Stomach (tissue), 9 donors: ENCODE results near the gene AP5S1. TPM values are rescaled to one million over a fixed set of nuclear protein-coding genes. Genes with fewer than 3 reads are reported as not detected.
A peak's percentile ranks its signal among the peaks of the same experiment; 100 is the strongest.
"Not testable (repeated sequence)": the region's sequence is repeated elsewhere in the genome, so short reads cannot be mapped to it uniquely, and the experiment has no call there.

Experiments used
- DNase-seq, 2 donors: peaks; one replicate each; pipeline versions ENCODE4 v3.0.0 to v3.0.0-alpha.2; 2013 to 2019
- H3K27ac ChIP-seq, 5 donors: fragments of 200-600 bp in 4 of 5; sonication (generic) in 4 of 5; one replicate each; pipeline ENCODE4 v1.5.1; 2013 to 2019; ENCODE audit warnings: mild to moderate bottlenecking in 1 of 5, moderate library complexity in 1 of 5
- H3K27me3 ChIP-seq, 3 donors: fragments of 200-600 bp; sonication (generic); one replicate each; pipeline ENCODE4 v1.5.1; 2017 to 2019; ENCODE audit warnings: mixed run types in 1 of 3
- H3K36me3 ChIP-seq, 4 donors: fragments of 200-600 bp; sonication (generic); 1 replicate in 3 of 4; 2 replicates in 1 of 4; pipeline ENCODE4 v1.5.1; 2016 to 2019
- H3K4me1 ChIP-seq, 4 donors: fragments of 200-600 bp; sonication (generic); one replicate each; pipeline ENCODE4 v1.5.1; 2016 to 2019
- H3K4me3 ChIP-seq, 4 donors: fragments of 200-600 bp; sonication (generic) in 3 of 4; one replicate each; pipeline ENCODE4 v1.5.1; 2016 to 2019; ENCODE audit warnings: mild to moderate bottlenecking in 1 of 4
- H3K9me3 ChIP-seq, 4 donors: fragments of 200-600 bp; sonication (generic); one replicate each; pipeline ENCODE4 v1.5.1; 2016 to 2019
- CTCF ChIP-seq, 7 experiments: fragments of 450-650 bp in 4 of 7; fragments of 200-600 bp in 3 of 7; sonication (generic) in 3 of 7; IDR thresholded peaks; one replicate each; pipeline ENCODE4 v1.5.1; 2016 to 2019; ENCODE audit warnings: antibody characterized with exemption in 7 of 7, control low read depth in 2 of 7, mild to moderate bottlenecking in 1 of 7
- EP300 ChIP-seq: sonication (generic); formaldehyde crosslinking; IDR thresholded peaks from one replicate; pipeline ENCODE4 v1.6.1; 2017; ENCODE audit warnings: antibody characterized with exemption
- POLR2A ChIP-seq, 4 donors: fragments of 450-650 bp; IDR thresholded peaks; one replicate each; pipeline ENCODE4 v1.6.1; 2016; ENCODE audit warnings: antibody characterized with exemption in 4 of 4, control low read depth in 2 of 4, mild to moderate bottlenecking in 1 of 4, moderate library complexity in 1 of 4
- POLR2AphosphoS5 ChIP-seq, 3 donors: sonication (generic); formaldehyde crosslinking; IDR thresholded peaks; one replicate each; pipeline ENCODE4 v1.6.1; 2016; ENCODE audit warnings: antibody characterized with exemption in 3 of 3
- WGBS, 5 donors: extraction: QIAGEN DNeasy Blood & Tissue Kit in 3 of 5; methylation state at CpG; one replicate each; pipeline versions ENCODE4 v1.1.5 to v1.1.7; 2013 to 2018; 5-methylcytosine and 5-hydroxymethylcytosine counted together
- intact Hi-C: fragments of 100-400 bp; cut with DNase I; formaldehyde crosslinking; loops from one replicate; pipeline ENCODE4 v1.15.1; 2023; ENCODE audit warnings: low total_unique reads
- polyA plus RNA-seq, 3 donors: library from polyadenylated mRNA; stranded (reverse); fragments of 200-250 nt; gene quantifications; one replicate each; pipeline ENCODE4 v1.2.3, GENCODE V29; 2013
- total RNA-seq, 5 donors: library from RNA; depleted of rRNA; stranded (reverse); fragments of >200 nt; gene quantifications; one replicate each; pipeline versions ENCODE4 v1.1.0 to v1.2.3, GENCODE V29; 2014 to 2016
- donor health status: healthy with polysubstance abuse.
- donor health status: Bipolar disorder and iron deficiency.
- donor health status: healthy.

The AP5S1 gene
- total and polyA plus RNA-seq, 8 donors: 1.8 to 14.8 (median 6.7) TPM

- intact Hi-C loops: no loop called here
- peaks cover 0 to 25% (median 8%) of the 10 kb centered on the region in 4 donors for H3K36me3 ChIP-seq
- H3K27me3 ChIP-seq: no peaks in the 10 kb centered on the region
- peaks cover 32 to 60% (median 47%) of the 10 kb centered on the region in 4 donors for H3K4me1 ChIP-seq
- H3K9me3 ChIP-seq: no peaks in the 10 kb centered on the region
- peak overlapping the region; percentile 18 to 31 (median 24) for H3K4me3 ChIP-seq
- H3K27ac ChIP-seq: peak overlapping the region in 4 of 5 donors; percentile 19 to 65 (median 40)
- WGBS, 5 donors: 74 to 80% (median 77%) methylated on average over 5 of the region's 5 CpGs
- no peak for TF ChIP-seq POLR2A (IDR thresholded peaks at IDR 0.05)
- TF ChIP-seq CTCF (IDR thresholded peaks at IDR 0.05): no peak
- no peak for DNase-seq
Observed at GRCh38 chr20:3787324-3788014, 32.9 kb upstream of the AP5S1 start.

GRCh38 chr20:3788685-3789155 lies 31.6 kb upstream of the AP5S1 start:
- DNase-seq: no peak
- WGBS, 5 donors: 28 to 51% (median 43%) methylated on average over 4 of the region's 4 CpGs
- no peaks in the 10 kb centered on the region for H3K27me3 ChIP-seq
- no peak overlapping the region for H3K27ac ChIP-seq
- peaks cover 27 to 48% (median 36%) of the 10 kb centered on the region in 4 donors for H3K4me1 ChIP-seq
- H3K4me3 ChIP-seq: no peak overlapping the region
- H3K9me3 ChIP-seq: no peaks in the 10 kb centered on the region
- peaks cover 0 to 15% (median 8%) of the 10 kb centered on the region in 4 donors for H3K36me3 ChIP-seq
- intact Hi-C loops: no loop called here
- TF ChIP-seq POLR2AphosphoS5 (IDR thresholded peaks at IDR 0.05) (no peak), CTCF (IDR thresholded peaks at IDR 0.05) (no peak), EP300 (no peak), POLR2A (IDR thresholded peaks at IDR 0.05) (no peak)

GRCh38 chr20:3789201-3789600 lies 31.1 kb upstream of the AP5S1 start:
- intact Hi-C loops, DNase-seq, H3K27me3 ChIP-seq, H3K9me3 ChIP-seq, H3K27ac ChIP-seq, H3K4me3 ChIP-seq: not testable (repeated sequence)
- H3K4me1 ChIP-seq: peaks cover 22 to 43% (median 31%) of the 10 kb centered on the region in 4 donors
- H3K36me3 ChIP-seq: peaks cover 0 to 11% (median 5%) of the 10 kb centered on the region in 4 donors
- WGBS, 5 donors: 87 to 95% (median 94%) methylated on average over 4 of the region's 4 CpGs

- 78 to 100% (median 91%) methylated on average over 1 to 2 of the region's 3 CpGs for WGBS, 5 donors
Observed at GRCh38 chr20:3794168-3794567, 26.2 kb upstream of the AP5S1 start.

GRCh38 chr20:3794701-3795420 lies 25.5 kb upstream of the AP5S1 start:
- peaks cover 34 to 52% (median 46%) of the 10 kb centered on the region in 4 donors for H3K4me1 ChIP-seq
- peak overlapping the region; percentile 63 to 89 (median 70) for H3K4me3 ChIP-seq
- H3K36me3 ChIP-seq: peaks cover 0 to 14% (median 9%) of the 10 kb centered on the region in 4 donors
- DNase-seq: no peak
- H3K27ac ChIP-seq: peak overlapping the region in 4 of 5 donors; percentile 95 to 99 (median 96)
- TF ChIP-seq CTCF (IDR thresholded peaks at IDR 0.05) (no peak), EP300 (no peak), POLR2AphosphoS5 (IDR thresholded peaks at IDR 0.05) (no peak), POLR2A (IDR thresholded peaks at IDR 0.05) (no peak)
- H3K9me3 ChIP-seq: no peaks in the 10 kb centered on the region
- WGBS, 5 donors: 75 to 88% (median 86%) methylated on average over 18 to 25 of the region's 25 CpGs
- intact Hi-C loops: no loop called here
- no peaks in the 10 kb centered on the region for H3K27me3 ChIP-seq

More at GRCh38 chr20:3794168-3794567, 26.2 kb upstream of the AP5S1 start:
- intact Hi-C loops, H3K27me3 ChIP-seq, H3K9me3 ChIP-seq, H3K4me3 ChIP-seq, DNase-seq, H3K27ac ChIP-seq, H3K36me3 ChIP-seq: not testable (repeated sequence)
- H3K4me1 ChIP-seq: peaks cover 27 to 45% (median 41%) of the 10 kb centered on the region in 4 donors
